GM04504 (cell line): ENCODE measurements around the gene ABCA12.

Experiments
- DNase-seq: peaks from one replicate; pipeline ENCODE4 v3.0.0-alpha.2; 2012; ENCODE audit warnings: low read depth

Gene ABCA12

DNA sequence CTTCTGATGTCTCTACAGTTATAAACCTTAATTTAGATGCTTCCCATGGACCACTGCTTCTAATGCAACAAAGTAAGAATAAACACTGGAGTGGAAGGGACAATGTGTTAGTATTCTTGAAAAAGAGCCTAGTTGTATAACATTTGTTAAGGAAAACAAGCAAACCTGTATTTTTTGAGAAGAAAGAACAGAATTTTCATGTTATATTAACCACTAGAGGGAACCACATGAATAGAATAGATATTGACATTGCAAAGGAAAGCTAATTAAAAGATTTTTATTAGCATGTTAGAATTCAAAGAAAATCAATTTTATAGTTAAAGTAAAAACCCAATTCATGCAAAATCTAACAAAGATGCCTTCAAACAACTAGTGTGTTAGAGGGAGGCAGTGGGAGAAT, 177.7 kb downstream of the ABCA12 start:
- no peak for DNase-seq

GRCh38 chr2:214946949-214947348, 191.5 kb downstream of the ABCA12 start:
- no peak for DNase-seq

DNA sequence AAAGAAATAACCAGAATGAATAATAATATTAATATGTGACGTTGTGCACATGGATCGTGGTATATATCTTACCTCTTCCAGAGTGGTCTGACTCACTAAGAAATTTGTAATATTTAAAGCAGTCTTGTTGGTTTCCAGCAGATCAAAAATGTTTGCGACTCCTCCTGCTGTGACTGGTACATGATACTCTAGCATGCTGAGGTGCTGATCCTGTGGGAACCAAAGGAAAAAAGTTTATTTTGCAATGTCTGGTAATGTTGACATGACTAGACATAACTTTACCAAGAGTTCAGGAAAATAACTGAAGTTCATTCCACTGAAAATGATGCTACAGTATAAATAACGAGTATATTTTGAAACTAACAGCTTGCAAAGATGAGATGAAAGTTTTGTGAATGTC, 204.4 kb downstream of the ABCA12 start:
- DNase-seq, result no peak

DNA sequence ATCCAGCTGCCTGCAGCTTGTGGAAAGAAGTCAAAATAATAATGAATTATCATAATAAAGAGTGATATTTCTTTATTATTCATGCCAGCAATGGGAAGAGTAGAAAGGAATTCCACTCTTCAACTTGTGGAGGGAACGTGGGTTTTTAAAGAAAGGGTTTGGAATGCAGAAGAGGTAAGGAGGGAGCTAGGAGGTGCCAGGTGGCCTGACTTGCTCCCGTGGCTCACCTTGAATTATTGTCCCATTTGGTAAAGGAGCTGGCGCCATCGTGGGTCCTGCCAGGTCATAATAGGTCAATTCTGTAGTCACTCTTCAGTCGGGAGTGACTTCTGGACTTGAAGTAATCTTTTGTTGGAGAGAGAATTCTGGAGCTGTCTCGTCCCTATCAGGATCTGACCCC, 233.8 kb downstream of the ABCA12 start:
- no peak for DNase-seq

DNA sequence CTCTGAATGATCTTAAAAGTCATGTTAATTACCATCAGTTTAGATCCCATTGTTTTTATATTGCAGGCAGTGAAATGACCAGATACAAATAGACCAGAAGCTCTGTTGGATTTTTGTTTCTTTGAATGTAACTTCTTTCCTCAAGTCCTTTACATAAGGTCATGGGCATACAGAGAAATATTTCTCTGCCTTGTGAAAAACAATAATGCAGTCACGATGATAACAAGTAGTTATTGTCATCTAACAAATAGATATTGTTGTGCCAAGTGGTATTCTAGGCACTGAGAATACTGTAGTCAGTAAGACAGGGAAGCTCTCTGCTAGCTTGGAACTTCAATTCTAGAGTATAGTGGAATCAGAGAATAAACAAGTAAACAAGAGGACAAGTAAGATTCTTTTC, 234.2 kb downstream of the ABCA12 start:
- no peak for DNase-seq

GRCh38 chr2:214902286-214902685, 236.1 kb downstream of the ABCA12 start:
- no peak for DNase-seq

DNA sequence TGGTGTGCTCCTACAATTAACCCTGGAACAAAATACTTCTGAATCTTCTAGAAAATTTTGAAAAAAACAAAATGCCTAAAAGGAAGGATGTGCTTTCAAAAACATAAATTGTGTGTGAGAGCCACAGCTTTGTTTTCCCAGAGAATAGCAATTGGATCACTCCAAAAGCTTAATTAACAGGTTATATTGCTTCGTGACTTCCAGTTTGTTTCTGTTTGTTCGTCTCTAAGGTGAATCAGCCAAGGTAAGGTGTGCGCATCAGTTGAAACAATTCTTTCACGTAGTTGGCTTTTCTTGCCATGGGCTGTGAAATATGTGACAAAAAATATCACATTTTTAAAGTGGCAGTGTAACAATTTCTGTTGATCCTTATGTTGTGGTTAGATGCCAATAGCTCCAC, 238.7 kb downstream of the ABCA12 start:
- DNase-seq, result no peak

DNA sequence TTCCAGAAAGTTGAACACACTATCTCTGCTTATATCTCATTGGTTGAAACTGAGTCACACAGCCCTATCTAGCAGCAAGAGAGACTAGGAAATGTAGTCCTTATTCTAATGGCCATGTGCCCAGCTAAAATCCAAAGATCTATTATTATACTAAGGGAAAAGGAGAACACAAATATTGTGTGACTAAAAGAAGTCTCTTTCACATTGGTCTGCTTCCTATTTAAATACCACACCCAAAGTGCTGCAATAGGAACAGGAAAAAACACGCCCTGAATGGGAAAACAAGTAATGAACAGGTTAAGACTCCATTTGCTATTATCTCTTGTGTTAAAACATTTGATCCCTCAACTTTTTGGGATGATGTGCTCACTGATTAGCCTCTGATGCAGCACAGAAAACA, 242.2 kb downstream of the ABCA12 start:
- no peak for DNase-seq

- DNase-seq, result no peak
Measured at GRCh38 chr2:214895469-214895868, 243.0 kb downstream of the ABCA12 start.

DNA sequence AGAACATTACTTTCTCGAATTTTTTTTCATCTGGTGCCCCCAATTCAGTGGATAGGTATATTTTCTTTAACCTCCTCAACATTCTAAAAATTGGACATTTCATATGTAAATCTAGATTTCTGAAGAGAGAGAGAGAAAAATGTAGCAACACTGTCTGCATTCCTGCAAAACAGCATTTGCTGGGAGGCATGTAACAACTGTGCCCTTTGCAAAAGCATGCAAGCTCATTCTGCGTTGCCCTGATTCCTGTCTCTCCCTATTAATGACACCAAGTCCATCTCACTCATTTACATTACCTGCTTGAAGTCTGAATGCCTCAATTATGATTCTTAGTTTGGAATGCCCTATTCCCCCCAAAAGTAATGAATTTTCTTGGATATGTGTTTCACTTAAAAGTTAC, 249.1 kb downstream of the ABCA12 start:
- no peak for DNase-seq

GRCh38 chr2:214881647-214882202, 256.7 kb downstream of the ABCA12 start:
- no peak for DNase-seq
